H9 (cell line): Measurements from ENCODE around the gene ADAP2. TPM values are rescaled to one million over a fixed set of nuclear protein-coding genes. Genes with fewer than 3 reads are reported as not detected.

Experiments
- DNase-seq: peaks from one replicate; pipeline ENCODE4 v3.0.0-alpha.2; 2017
- H2AFZ ChIP-seq: one replicate; pipeline ENCODE4 v1.6.1; 2013; ENCODE audit warnings: mild to moderate bottlenecking, low read length, control low read depth, moderate library complexity
- H2AK5ac ChIP-seq: 2 replicates; pipeline ENCODE4 v1.6.1; 2013; ENCODE audit warnings: low read length, control low read depth, mixed read lengths; ENCODE audit not compliant: insufficient read length
- H2BK120ac ChIP-seq: one replicate; pipeline ENCODE4 v1.6.1; 2013; ENCODE audit warnings: low read depth, mild to moderate bottlenecking, low read length, control low read depth, inconsistent platforms; ENCODE audit not compliant: poor library complexity, severe bottlenecking
- H2BK12ac ChIP-seq: 2 replicates; pipeline ENCODE4 v1.6.1; 2013; ENCODE audit warnings: low read length, control low read depth, mixed read lengths, low read depth; ENCODE audit not compliant: insufficient read length
- H2BK15ac ChIP-seq: 2 replicates; pipeline ENCODE4 v1.6.1; 2013; ENCODE audit warnings: low read depth, low read length, control low read depth
- H2BK20ac ChIP-seq: one replicate; pipeline ENCODE4 v1.6.1; 2013; ENCODE audit warnings: low read depth, mild to moderate bottlenecking, low read length, control low read depth, inconsistent platforms; ENCODE audit not compliant: poor library complexity, severe bottlenecking
- H2BK5ac ChIP-seq: 2 replicates; pipeline ENCODE4 v1.6.1; 2013; ENCODE audit warnings: low read length, control low read depth, mixed read lengths; ENCODE audit not compliant: insufficient read length
- H3K14ac ChIP-seq: 2 replicates; pipeline ENCODE4 v1.6.1; 2013; ENCODE audit warnings: low read length, control low read depth; ENCODE audit not compliant: insufficient read depth
- H3K18ac ChIP-seq: 2 replicates; pipeline ENCODE4 v1.6.1; 2013; ENCODE audit warnings: low read depth, mild to moderate bottlenecking, mixed read lengths, low read length, control low read depth; ENCODE audit not compliant: insufficient read length
- H3K23ac ChIP-seq: 2 replicates; pipeline ENCODE4 v1.6.1; 2013; ENCODE audit warnings: low read length, control low read depth, mixed read lengths, low read depth; ENCODE audit not compliant: insufficient read length
- H3K23me2 ChIP-seq: 2 replicates; pipeline ENCODE4 v1.6.1; 2013; ENCODE audit warnings: low read depth, mild to moderate bottlenecking, mixed read lengths, low read length, control low read depth; ENCODE audit not compliant: insufficient read length, poor library complexity, severe bottlenecking
- H3K27ac ChIP-seq: 2 replicates; pipeline ENCODE4 v1.5.1; 2013; ENCODE audit warnings: low read length, control low read depth, mixed read lengths, low read depth; ENCODE audit not compliant: insufficient read length
- H3K27me3 ChIP-seq: 2 replicates; pipeline ENCODE4 v1.6.1; 2013; ENCODE audit warnings: low read length, control low read depth, inconsistent platforms; ENCODE audit not compliant: insufficient read depth
- H3K4ac ChIP-seq: 2 replicates; pipeline ENCODE4 v1.6.1; 2013; ENCODE audit warnings: low read depth, mild to moderate bottlenecking, control low read depth, inconsistent platforms, low read length, moderate library complexity
- H3K4me1 ChIP-seq: 2 replicates; pipeline ENCODE4 v1.6.1; 2013; ENCODE audit warnings: low read length, control low read depth, inconsistent platforms; ENCODE audit not compliant: insufficient read depth
- H3K4me2 ChIP-seq: 2 replicates; pipeline ENCODE4 v1.6.1; 2013; ENCODE audit warnings: low read length, control low read depth, mixed read lengths; ENCODE audit not compliant: insufficient read length, insufficient read depth
- H3K56ac ChIP-seq: 2 replicates; pipeline ENCODE4 v1.6.1; 2013; ENCODE audit warnings: low read depth, mild to moderate bottlenecking, mixed read lengths, low read length, control low read depth; ENCODE audit not compliant: insufficient read length
- H3K79me1 ChIP-seq: 2 replicates; pipeline ENCODE4 v1.6.1; 2013; ENCODE audit warnings: low read depth, mild to moderate bottlenecking, moderate library complexity, low read length, control low read depth, inconsistent platforms; ENCODE audit not compliant: insufficient read depth, poor library complexity, severe bottlenecking
- H3K79me2 ChIP-seq: 2 replicates; pipeline ENCODE4 v1.6.1; 2013; ENCODE audit warnings: low read length, control low read depth, inconsistent platforms; ENCODE audit not compliant: insufficient read depth
- H3K9ac ChIP-seq: 2 replicates; pipeline ENCODE4 v1.6.1; 2013; ENCODE audit warnings: low read length, control low read depth, mixed read lengths; ENCODE audit not compliant: insufficient read length; ENCODE audit errors: extremely low read depth
- H3K9me3 ChIP-seq: one replicate; pipeline ENCODE4 v1.6.1; 2013; ENCODE audit warnings: low read depth, low read length, inconsistent platforms; ENCODE audit not compliant: control insufficient read depth
- H3T11ph ChIP-seq: one replicate; pipeline ENCODE4 v1.6.1; 2013; ENCODE audit warnings: mild to moderate bottlenecking, low read length, control low read depth, inconsistent platforms
- H4K20me1 ChIP-seq: one replicate; pipeline ENCODE4 v1.6.1; 2013; ENCODE audit not compliant: control insufficient read depth, insufficient read length, insufficient read depth
- H4K5ac ChIP-seq: 2 replicates; pipeline ENCODE4 v1.6.1; 2013; ENCODE audit warnings: low read depth, mild to moderate bottlenecking, mixed read lengths, low read length, control low read depth; ENCODE audit not compliant: insufficient read length
- H4K8ac ChIP-seq: replicated peaks from 2 replicates; pipeline ENCODE4 v1.6.1; 2013; ENCODE audit warnings: low read length, control low read depth, mixed read lengths, low read depth; ENCODE audit not compliant: insufficient read length
- H4K91ac ChIP-seq: 2 replicates; pipeline ENCODE4 v1.6.1; 2013; ENCODE audit warnings: low read depth, mild to moderate bottlenecking, moderate library complexity, mixed read lengths, low read length, control low read depth; ENCODE audit not compliant: insufficient read length
- H3K27ac Mint-ChIP-seq, 3 experiments: 2 replicates in 2 of 3; 3 replicates in 1 of 3; pipeline ENCODE4 v1.8.0; 2020 to 2021; ENCODE audit warnings: mixed read lengths in 3 of 3, mild to moderate bottlenecking in 1 of 3, moderate library complexity in 1 of 3
- H3K27me3 Mint-ChIP-seq: 2 replicates; pipeline ENCODE4 v1.8.0; 2021; ENCODE audit warnings: low read depth, mild to moderate bottlenecking, moderate library complexity, mixed read lengths
- H3K36me3 Mint-ChIP-seq, 3 experiments: 2 replicates in 2 of 3; 3 replicates in 1 of 3; pipeline ENCODE4 v1.8.0; 2020 to 2021; ENCODE audit warnings: low read depth in 3 of 3, mixed read lengths in 3 of 3; ENCODE audit not compliant: insufficient read depth in 1 of 3
- H3K4me1 Mint-ChIP-seq, 2 experiments: 2 replicates each; pipeline ENCODE4 v1.8.0; 2020; ENCODE audit warnings: mixed read lengths in 2 of 2
- H3K4me3 Mint-ChIP-seq, 2 experiments: 2 replicates in 1 of 2; 3 replicates in 1 of 2; pipeline ENCODE4 v1.8.0; 2020 to 2021; ENCODE audit warnings: mild to moderate bottlenecking in 2 of 2, mixed read lengths in 2 of 2, moderate library complexity in 1 of 2
- H3K9me3 Mint-ChIP-seq, 2 experiments: 2 replicates in 1 of 2; 3 replicates in 1 of 2; pipeline ENCODE4 v1.8.0; 2020; ENCODE audit warnings: mild to moderate bottlenecking in 2 of 2, mixed read lengths in 2 of 2, moderate library complexity in 1 of 2
- total RNA-seq: library from RNA; stranded (reverse); gene quantifications from 2 replicates; pipeline ENCODE4 v1.2.1, GENCODE V29; 2021
- TF ChIP-seq, protein P1 (sequence below): fragments of 200-600 bp; sonication (generic); conservative IDR thresholded peaks from 3 replicates; pipeline ENCODE4 v1.8.0; 2021; ENCODE audit warnings: antibody characterized with exemption, mild to moderate bottlenecking

The ADAP2 gene
- total RNA-seq, 1 experiment from 2014 or later = 1.2 TPM

- Histone ChIP-seq H3K4ac (no peak overlapping the region), H3K9me3 (no peaks in the 10 kb centered on the region), H3K18ac (no peak overlapping the region), H3T11ph (no peak overlapping the region), H2BK12ac (no peak overlapping the region), H4K20me1 (no peaks in the 10 kb centered on the region), H2AFZ (no peak overlapping the region), H3K23ac (no peak overlapping the region), H2AK5ac (no peak overlapping the region), H3K79me2 (no peaks in the 10 kb centered on the region), H4K5ac (no peak overlapping the region), H2BK5ac (no peak overlapping the region), H3K56ac (no peak overlapping the region), H3K14ac (no peak overlapping the region), H3K79me1 (no peaks in the 10 kb centered on the region), H2BK20ac (no peak overlapping the region), H3K27me3 (no peaks in the 10 kb centered on the region), H3K27ac (no peak overlapping the region), H3K4me2 (no peak overlapping the region), H2BK15ac (no peak overlapping the region), H3K9ac (no peak overlapping the region), H4K91ac (no peak overlapping the region), H2BK120ac (no peak overlapping the region), H4K8ac (no peak overlapping the region), H3K4me1 (no peaks in the 10 kb centered on the region), H3K23me2 (no peaks in the 10 kb centered on the region)
- Mint-ChIP-seq H3K27ac (no peak overlapping the region), H3K9me3 (no peaks in the 10 kb centered on the region), H3K27me3 (peaks cover 16% of the 10 kb centered on the region), H3K36me3 (no peaks in the 10 kb centered on the region), H3K4me3 (no peak overlapping the region), H3K4me1 (no peaks in the 10 kb centered on the region)
- no peak for DNase-seq
- TF ChIP-seq, protein P1, sequence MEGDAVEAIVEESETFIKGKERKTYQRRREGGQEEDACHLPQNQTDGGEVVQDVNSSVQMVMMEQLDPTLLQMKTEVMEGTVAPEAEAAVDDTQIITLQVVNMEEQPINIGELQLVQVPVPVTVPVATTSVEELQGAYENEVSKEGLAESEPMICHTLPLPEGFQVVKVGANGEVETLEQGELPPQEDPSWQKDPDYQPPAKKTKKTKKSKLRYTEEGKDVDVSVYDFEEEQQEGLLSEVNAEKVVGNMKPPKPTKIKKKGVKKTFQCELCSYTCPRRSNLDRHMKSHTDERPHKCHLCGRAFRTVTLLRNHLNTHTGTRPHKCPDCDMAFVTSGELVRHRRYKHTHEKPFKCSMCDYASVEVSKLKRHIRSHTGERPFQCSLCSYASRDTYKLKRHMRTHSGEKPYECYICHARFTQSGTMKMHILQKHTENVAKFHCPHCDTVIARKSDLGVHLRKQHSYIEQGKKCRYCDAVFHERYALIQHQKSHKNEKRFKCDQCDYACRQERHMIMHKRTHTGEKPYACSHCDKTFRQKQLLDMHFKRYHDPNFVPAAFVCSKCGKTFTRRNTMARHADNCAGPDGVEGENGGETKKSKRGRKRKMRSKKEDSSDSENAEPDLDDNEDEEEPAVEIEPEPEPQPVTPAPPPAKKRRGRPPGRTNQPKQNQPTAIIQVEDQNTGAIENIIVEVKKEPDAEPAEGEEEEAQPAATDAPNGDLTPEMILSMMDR = no peak
Measured at GRCh38 chr17:30913955-30914354, 7.8 kb upstream of the ADAP2 start.
